Upper lobe of left lung (tissue), 4 donors: ENCODE results near the gene FCAMR.

Source experiments
- EP300 ChIP-seq, 4 donors: sonication (generic); formaldehyde crosslinking; IDR thresholded peaks; one replicate each; pipeline ENCODE4 v1.5.1; 2017; ENCODE audit warnings: antibody characterized with exemption in 4 of 4, control low read depth in 2 of 4
- TF ChIP-seq, protein P1 (sequence below), 6 experiments: fragments of 450-650 bp in 4 of 6; fragments of 200-600 bp in 2 of 6; sonication (generic) in 2 of 6; IDR thresholded peaks; one replicate each; pipeline ENCODE4 v1.5.1; 2016 to 2019; ENCODE audit warnings: antibody characterized with exemption in 6 of 6

DNA sequence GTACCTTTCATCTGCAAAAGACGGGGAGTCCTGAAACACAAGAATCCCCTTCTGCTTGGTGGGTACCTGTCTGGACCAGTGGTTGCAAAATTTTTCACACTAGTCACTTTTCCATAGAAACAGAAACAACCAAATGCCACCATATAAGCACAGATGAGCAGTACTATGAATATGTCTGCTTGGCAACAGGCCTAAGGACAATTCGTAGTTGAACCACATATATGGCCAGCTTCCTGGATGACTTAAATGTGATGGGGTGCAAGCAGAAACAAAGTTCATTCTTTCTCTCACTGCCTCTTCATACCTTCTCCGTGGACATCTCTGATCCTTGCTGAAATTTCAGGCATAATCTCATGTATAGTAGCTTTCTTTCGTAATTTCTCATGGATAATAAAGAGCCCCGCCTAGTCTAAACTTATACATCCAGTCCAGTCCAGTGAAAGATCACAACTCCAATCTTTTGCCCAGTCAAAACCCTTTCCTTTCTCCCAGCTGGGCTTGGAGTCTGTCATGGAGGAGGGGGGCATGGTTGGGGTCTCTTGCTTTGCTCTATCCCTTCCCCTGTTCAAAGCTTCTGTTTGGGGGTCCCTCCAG lies 7.0 kb downstream of the FCAMR start:
- no peak for TF ChIP-seq EP300 (IDR thresholded peaks at IDR 0.05)
- TF ChIP-seq, protein P1, sequence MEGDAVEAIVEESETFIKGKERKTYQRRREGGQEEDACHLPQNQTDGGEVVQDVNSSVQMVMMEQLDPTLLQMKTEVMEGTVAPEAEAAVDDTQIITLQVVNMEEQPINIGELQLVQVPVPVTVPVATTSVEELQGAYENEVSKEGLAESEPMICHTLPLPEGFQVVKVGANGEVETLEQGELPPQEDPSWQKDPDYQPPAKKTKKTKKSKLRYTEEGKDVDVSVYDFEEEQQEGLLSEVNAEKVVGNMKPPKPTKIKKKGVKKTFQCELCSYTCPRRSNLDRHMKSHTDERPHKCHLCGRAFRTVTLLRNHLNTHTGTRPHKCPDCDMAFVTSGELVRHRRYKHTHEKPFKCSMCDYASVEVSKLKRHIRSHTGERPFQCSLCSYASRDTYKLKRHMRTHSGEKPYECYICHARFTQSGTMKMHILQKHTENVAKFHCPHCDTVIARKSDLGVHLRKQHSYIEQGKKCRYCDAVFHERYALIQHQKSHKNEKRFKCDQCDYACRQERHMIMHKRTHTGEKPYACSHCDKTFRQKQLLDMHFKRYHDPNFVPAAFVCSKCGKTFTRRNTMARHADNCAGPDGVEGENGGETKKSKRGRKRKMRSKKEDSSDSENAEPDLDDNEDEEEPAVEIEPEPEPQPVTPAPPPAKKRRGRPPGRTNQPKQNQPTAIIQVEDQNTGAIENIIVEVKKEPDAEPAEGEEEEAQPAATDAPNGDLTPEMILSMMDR (IDR thresholded peaks at IDR 0.05): no peak
